GM19468 (cell line): ENCODE measurements around the gene ZNF862.
A peak's percentile ranks its signal among the peaks of the same experiment; 100 is the strongest.

ENCODE experiments used
- ATAC-seq: cut with Tn5 transposase; IDR thresholded peaks from one replicate; pipeline ENCODE4 v1.9.1; 2021; ENCODE audit warnings: mild to moderate bottlenecking, moderate library complexity, moderate number of reproducible peaks; ENCODE audit not compliant: unreplicated experiment; ENCODE audit errors: extremely low read depth

ZNF862 gene

GRCh38 chr7:149862156-149862555 is 24.0 kb downstream of the ZNF862 start:
- no peak for ATAC-seq

GRCh38 chr7:149863500-149863899 is 25.3 kb downstream of the ZNF862 start:
- ATAC-seq: no peak

- no peak for ATAC-seq
Observed at GRCh38 chr7:149864023-149864422, 25.8 kb downstream of the ZNF862 start.

GRCh38 chr7:149864751-149865150 is 26.6 kb downstream of the ZNF862 start:
- ATAC-seq: no peak

GRCh38 chr7:149865437-149865836 is 27.3 kb downstream of the ZNF862 start:
- no peak for ATAC-seq

GRCh38 chr7:149866139-149866778 is 28.1 kb downstream of the ZNF862 start:
- ATAC-seq: no peak

GRCh38 chr7:149866779-149867447 is 28.7 kb downstream of the ZNF862 start:
- ATAC-seq: no peak

GRCh38 chr7:149867762-149868622 is 29.8 kb downstream of the ZNF862 start:
- no peak for ATAC-seq

- no peak for ATAC-seq
Observed at GRCh38 chr7:149868623-149869290, 30.6 kb downstream of the ZNF862 start.

- ATAC-seq: no peak
Observed at GRCh38 chr7:149869291-149869650, 31.1 kb downstream of the ZNF862 start.

- no peak for ATAC-seq
Observed at GRCh38 chr7:149869867-149870266, 31.7 kb downstream of the ZNF862 start.

- ATAC-seq: no peak
Observed at GRCh38 chr7:149870274-149870673, 32.1 kb downstream of the ZNF862 start.

GRCh38 chr7:149870701-149871483 is 32.7 kb downstream of the ZNF862 start:
- no peak for ATAC-seq

- ATAC-seq: no peak
Observed at GRCh38 chr7:149871576-149871975, 33.4 kb downstream of the ZNF862 start.

- ATAC-seq: no peak
Observed at GRCh38 chr7:149872419-149873073, 34.4 kb downstream of the ZNF862 start.

GRCh38 chr7:149873074-149873969 is 35.1 kb downstream of the ZNF862 start, which contains the start of gene ATP6V0E2:
Gene ATP6V0E2, plus strand, starts transcription at chr7:149873969. Its CDS starts 97 bp downstream, at chr7:149874066.
- no peak for ATAC-seq

GRCh38 chr7:149873970-149874643 is 35.9 kb downstream of the ZNF862 start:
- peak; percentile 71 for ATAC-seq

- no peak for ATAC-seq
Observed at GRCh38 chr7:149874644-149875028, 36.5 kb downstream of the ZNF862 start.
